ENCODE results near the gene DBNDD1.
"Not testable (repeated sequence)": the region's sequence is repeated elsewhere in the genome, so short reads cannot be mapped to it uniquely, and the experiment has no call there.

Gene DBNDD1

GRCh38 chr16:90011508-90011819 lies 7.8 kb downstream of the DBNDD1 start:
- no peak for DNase-seq (ENCODE audit: low read depth)

- DNase-seq (ENCODE audit: low read depth), result no peak
These were observed 8.4 kb downstream of the DBNDD1 start for GRCh38 chr16:90010676-90011507.

- DNase-seq (ENCODE audit: low read depth), result no peak
These were observed 9.9 kb downstream of the DBNDD1 start for GRCh38 chr16:90009172-90009899.

- peak; percentile 42 for DNase-seq (ENCODE audit: low read depth)
These were observed 10.5 kb downstream of the DBNDD1 start for GRCh38 chr16:90008708-90009145.

GRCh38 chr16:90007635-90008234 lies 11.5 kb downstream of the DBNDD1 start:
- DNase-seq (ENCODE audit: low read depth), result not testable (repeated sequence)

- no peak for DNase-seq (ENCODE audit: low read depth)
These were observed 12.2 kb downstream of the DBNDD1 start for GRCh38 chr16:90007015-90007414.

GRCh38 chr16:90005956-90006663 lies 13.1 kb downstream of the DBNDD1 start:
- DNase-seq (ENCODE audit: low read depth), result no peak

GRCh38 chr16:90004577-90004976 lies 14.7 kb downstream of the DBNDD1 start:
- DNase-seq (ENCODE audit: low read depth), result no peak

GRCh38 chr16:90002759-90003158 lies 16.5 kb downstream of the DBNDD1 start:
- no peak for DNase-seq (ENCODE audit: low read depth)

GRCh38 chr16:90001761-90002503 lies 17.3 kb downstream of the DBNDD1 start:
- no peak for DNase-seq (ENCODE audit: low read depth)

GRCh38 chr16:90000733-90001427 lies 18.4 kb downstream of the DBNDD1 start:
- no peak for DNase-seq (ENCODE audit: low read depth)

- no peak for DNase-seq (ENCODE audit: low read depth)
These were observed 19.3 kb downstream of the DBNDD1 start for GRCh38 chr16:89999831-90000574.

- no peak for DNase-seq (ENCODE audit: low read depth)
These were observed 23.1 kb downstream of the DBNDD1 start for GRCh38 chr16:89996178-89996489.

GRCh38 chr16:89995475-89996177 lies 23.6 kb downstream of the DBNDD1 start:
- peak; percentile 52 for DNase-seq (ENCODE audit: low read depth)

- DNase-seq (ENCODE audit: low read depth), result peak; percentile 47
These were observed 24.4 kb downstream of the DBNDD1 start for GRCh38 chr16:89994721-89995474.

- DNase-seq (ENCODE audit: low read depth), result no peak
These were observed 24.9 kb downstream of the DBNDD1 start for GRCh38 chr16:89994389-89994720.

- no peak for DNase-seq (ENCODE audit: low read depth)
These were observed 25.3 kb downstream of the DBNDD1 start for GRCh38 chr16:89993971-89994370.

- no peak for DNase-seq (ENCODE audit: low read depth)
These were observed 25.9 kb downstream of the DBNDD1 start for GRCh38 chr16:89993377-89993776.

- no peak for DNase-seq (ENCODE audit: low read depth)
These were observed 28.5 kb downstream of the DBNDD1 start for GRCh38 chr16:89990799-89991198.

Data from activated T-helper 9 cell treated with anti-CD3 and anti-CD28 coated beads, Interleukin-2, amount 50 U/mL, for 16 hours (primary cell).